Measurements from ENCODE around the gene NAV1. TPM values are rescaled to one million over a fixed set of nuclear protein-coding genes. Genes with fewer than 3 reads are reported as not detected.

The NAV1 gene
- polyA plus RNA-seq, 2 of the 4 experiments (the other 2 are of a cell fraction): 3.7 to 8.4 TPM

DNA sequence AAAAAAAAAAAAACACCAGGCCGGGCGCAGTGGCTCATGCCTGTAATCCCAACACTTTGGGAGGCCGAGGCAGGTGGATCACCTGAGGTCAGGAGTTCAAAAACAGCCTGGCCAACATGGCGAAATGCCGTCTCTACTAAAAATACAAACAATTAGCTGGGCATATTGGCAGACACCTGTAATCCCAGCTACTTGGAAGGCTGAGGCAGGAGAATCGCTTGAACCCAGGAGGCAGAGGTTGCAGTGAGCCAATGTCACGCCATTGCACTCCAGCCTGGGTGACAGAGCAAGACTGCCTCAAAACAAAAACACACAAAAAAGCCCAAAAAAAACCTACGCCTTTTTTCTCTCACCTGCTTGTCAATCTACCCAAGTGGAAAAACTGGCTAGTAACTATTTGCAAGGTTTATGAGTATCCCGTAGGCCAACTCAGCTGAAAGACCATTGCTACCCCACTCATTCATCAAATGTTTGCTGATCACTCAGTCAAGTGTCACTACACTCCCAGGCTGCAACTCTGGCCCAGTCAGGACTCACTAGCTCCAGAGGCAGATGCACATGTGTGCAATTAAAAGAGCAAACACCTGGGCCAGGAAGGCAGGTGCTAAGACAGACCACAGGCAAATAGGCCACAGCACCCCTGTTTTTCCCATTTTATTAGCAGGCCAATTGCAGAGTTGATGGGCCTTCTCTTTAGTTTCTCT, 34.0 kb upstream of the NAV1 start:
- ATAC-seq (no peak), DNase-seq (ENCODE audit: low read depth in 1 of 2, low spot score in 1 of 2) (no peak), FAIRE-seq (no peak)
- peak overlapping the region; percentile 87 to 96 for H3K27ac ChIP-seq
- WGBS (ENCODE audit: missing lambda C conversion rate): 76% methylated on average over 9 of the region's 9 CpGs
- no peaks in the 10 kb centered on the region for H3K9me3 ChIP-seq
- H3K4me3 ChIP-seq: peak overlapping the region; percentile 66
- H3K4me2 ChIP-seq: peak overlapping the region; percentile 85
- TF ChIP-seq ZNF302 (CRISPR knock-in tag; IDR thresholded peaks at IDR 0.05) (peak; percentile 77; the same call in 1 of the 2 replicates), ZSCAN20 (CRISPR knock-in tag; IDR thresholded peaks at IDR 0.05) (0 out of 2 replicates have a peak, but pooled peaks have one; percentile 37), CBX2 (IDR thresholded peaks at IDR 0.05; ENCODE audit: borderline replicate concordance, low read depth) (no peak), ZFP36 (IDR thresholded peaks at IDR 0.05; ENCODE audit: borderline replicate concordance, partially characterized antibody) (no peak), HOXB13 (CRISPR knock-in tag; IDR thresholded peaks at IDR 0.05; ENCODE audit: low read depth) (peak; percentile 81), HEYL (CRISPR knock-in tag; IDR thresholded peaks at IDR 0.05) (peak; percentile 81), EHF (CRISPR knock-in tag; IDR thresholded peaks at IDR 0.05) (peak; percentile 48; the same call in 1 of the 2 replicates), RARB (CRISPR knock-in tag; IDR thresholded peaks at IDR 0.05) (0 out of 2 replicates have a peak, but pooled peaks have one; percentile 38)
- TF ChIP-seq, protein P1, sequence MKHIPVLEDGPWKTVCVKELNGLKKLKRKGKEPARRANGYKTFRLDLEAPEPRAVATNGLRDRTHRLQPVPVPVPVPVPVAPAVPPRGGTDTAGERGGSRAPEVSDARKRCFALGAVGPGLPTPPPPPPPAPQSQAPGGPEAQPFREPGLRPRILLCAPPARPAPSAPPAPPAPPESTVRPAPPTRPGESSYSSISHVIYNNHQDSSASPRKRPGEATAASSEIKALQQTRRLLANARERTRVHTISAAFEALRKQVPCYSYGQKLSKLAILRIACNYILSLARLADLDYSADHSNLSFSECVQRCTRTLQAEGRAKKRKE (CRISPR knock-in tag; IDR thresholded peaks at IDR 0.05; ENCODE audit: low read depth): 0 out of 2 replicates have a peak, but pooled peaks have one; percentile 40
- POLR2A ChIA-PET: interaction anchor here (2.4 kb wide), 1 partner anchor 16 kb away, joined by 16 read pairs; no protein-coding TSS in a partner anchor
- CTCF ChIA-PET: interaction anchor here (0.6 to 49.4 kb wide), 5 partner anchors 9 to 404 kb away, joined by 3 to 1452 read pairs (median 376); partner anchors contain the start of gene CSRP1
- peaks cover 68% of the 10 kb centered on the region for H3K4me1 ChIP-seq

DNA sequence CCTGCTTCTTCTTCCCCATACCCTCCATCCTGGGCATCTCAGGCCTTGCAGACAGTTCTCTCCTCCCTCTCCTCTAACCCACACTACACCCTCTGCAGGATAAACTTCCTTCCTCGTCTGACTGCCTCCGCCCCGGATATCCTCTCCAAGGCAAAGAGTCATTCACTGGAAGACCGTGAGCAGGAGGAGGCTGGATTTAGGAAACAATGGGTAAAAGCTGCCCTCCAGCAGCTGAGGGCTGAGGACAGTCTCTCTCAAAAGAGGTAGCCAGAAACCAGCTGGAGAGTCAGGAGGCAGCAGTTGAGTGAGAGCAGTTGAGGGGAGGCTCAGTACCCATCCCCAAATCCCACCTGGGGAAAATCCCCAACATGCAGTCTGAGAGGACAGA, 33.4 kb upstream of the NAV1 start:
- Histone ChIP-seq H3K4me2 (peak overlapping the region; percentile 85), H3K4me3 (peak overlapping the region; percentile 66), H3K27ac (peak overlapping the region; percentile 87 to 96), H3K4me1 (peaks cover 62% of the 10 kb centered on the region), H3K9me3 (no peaks in the 10 kb centered on the region)
- ChIA-PET CTCF (interaction anchor here (1.5 to 49.4 kb wide), 4 partner anchors 9 to 70 kb away, joined by 5 to 1452 read pairs (median 914); partner anchors contain the start of gene CSRP1), POLR2A (no interaction called here)
- no peak for FAIRE-seq
- peak in 1 of 2 experiments; percentile 60 for DNase-seq (ENCODE audit: low read depth in 1 of 2, low spot score in 1 of 2)
- peak; percentile 9 to 33; a peak in 3 of 6 replicates for ATAC-seq
- TF ChIP-seq RFX5 (IDR thresholded peaks at IDR 0.05) (no peak), HDAC2 (IDR thresholded peaks at IDR 0.05) (no peak), MYC (IDR thresholded peaks at IDR 0.05; ENCODE audit: borderline replicate concordance, low read length) (no peak), RARB (CRISPR knock-in tag; IDR thresholded peaks at IDR 0.05) (no peak), CHD2 (IDR thresholded peaks at IDR 0.05; ENCODE audit: low read length, partially characterized antibody) (no peak), HOXB5 (CRISPR knock-in tag; IDR thresholded peaks at IDR 0.05) (no peak)
- WGBS (ENCODE audit: missing lambda C conversion rate): 2% methylated on average over 4 of the region's 4 CpGs

DNA sequence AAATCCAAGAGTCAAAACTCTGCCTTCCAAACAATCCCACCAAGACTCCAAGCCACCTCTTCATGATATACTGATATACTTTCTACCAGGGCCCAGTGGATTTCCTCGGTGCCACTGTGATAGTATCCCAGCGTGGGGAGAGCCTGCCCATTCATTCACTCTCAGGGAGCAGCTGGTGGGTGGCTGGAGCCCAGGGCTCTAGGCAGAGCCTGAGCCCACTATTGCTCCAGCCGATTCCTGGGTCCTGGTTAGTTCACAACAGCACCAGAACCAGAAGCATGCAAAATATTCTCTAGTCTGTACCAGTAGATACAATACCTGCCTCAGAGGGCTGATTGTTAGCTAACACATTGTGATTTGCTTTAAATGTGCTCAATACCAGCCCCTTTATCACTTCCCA, 32.8 kb upstream of the NAV1 start:
- Histone ChIP-seq H3K27ac (peak overlapping the region; percentile 87 to 96), H3K4me2 (peak overlapping the region; percentile 85), H3K4me1 (peaks cover 62% of the 10 kb centered on the region), H3K9me3 (no peaks in the 10 kb centered on the region), H3K4me3 (peak overlapping the region; percentile 66)
- DNase-seq (ENCODE audit: low read depth in 1 of 2, low spot score in 1 of 2): no peak
- 21% methylated on average over 3 of the region's 3 CpGs for WGBS (ENCODE audit: missing lambda C conversion rate)
- CTCF ChIA-PET: interaction anchor here (1.3 to 49.4 kb wide), 5 partner anchors 8 to 145 kb away, joined by 3 to 1452 read pairs (median 376); partner anchors contain the start of gene CSRP1
- peak in 1 of 2 experiments; percentile 5; a peak in 3 of 6 replicates for ATAC-seq
- no peak for FAIRE-seq
- POLR2A ChIA-PET: interaction anchor here (1.5 to 3.9 kb wide), 3 partner anchors 20 to 37 kb away, joined by 4 to 19 read pairs (median 8); partner anchors contain the start of gene PHLDA3
- TF ChIP-seq RFX5 (IDR thresholded peaks at IDR 0.05) (no peak), MAFK (IDR thresholded peaks at IDR 0.05; ENCODE audit: partially characterized antibody) (no peak), RARB (CRISPR knock-in tag; IDR thresholded peaks at IDR 0.05) (0 out of 2 replicates have a peak, but pooled peaks have one; percentile 9), FOSB (CRISPR knock-in tag; IDR thresholded peaks at IDR 0.05) (0 out of 2 replicates have a peak, but pooled peaks have one; percentile 19), RAD21 (conservative IDR thresholded peaks at IDR 0.05 in 1 of 2, IDR thresholded peaks at IDR 0.05 in 1 of 2) (no peak)
- TF ChIP-seq, protein P2, sequence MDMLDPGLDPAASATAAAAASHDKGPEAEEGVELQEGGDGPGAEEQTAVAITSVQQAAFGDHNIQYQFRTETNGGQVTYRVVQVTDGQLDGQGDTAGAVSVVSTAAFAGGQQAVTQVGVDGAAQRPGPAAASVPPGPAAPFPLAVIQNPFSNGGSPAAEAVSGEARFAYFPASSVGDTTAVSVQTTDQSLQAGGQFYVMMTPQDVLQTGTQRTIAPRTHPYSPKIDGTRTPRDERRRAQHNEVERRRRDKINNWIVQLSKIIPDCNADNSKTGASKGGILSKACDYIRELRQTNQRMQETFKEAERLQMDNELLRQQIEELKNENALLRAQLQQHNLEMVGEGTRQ (IDR thresholded peaks at IDR 0.05): no peak
- TF ChIP-seq, protein P3, sequence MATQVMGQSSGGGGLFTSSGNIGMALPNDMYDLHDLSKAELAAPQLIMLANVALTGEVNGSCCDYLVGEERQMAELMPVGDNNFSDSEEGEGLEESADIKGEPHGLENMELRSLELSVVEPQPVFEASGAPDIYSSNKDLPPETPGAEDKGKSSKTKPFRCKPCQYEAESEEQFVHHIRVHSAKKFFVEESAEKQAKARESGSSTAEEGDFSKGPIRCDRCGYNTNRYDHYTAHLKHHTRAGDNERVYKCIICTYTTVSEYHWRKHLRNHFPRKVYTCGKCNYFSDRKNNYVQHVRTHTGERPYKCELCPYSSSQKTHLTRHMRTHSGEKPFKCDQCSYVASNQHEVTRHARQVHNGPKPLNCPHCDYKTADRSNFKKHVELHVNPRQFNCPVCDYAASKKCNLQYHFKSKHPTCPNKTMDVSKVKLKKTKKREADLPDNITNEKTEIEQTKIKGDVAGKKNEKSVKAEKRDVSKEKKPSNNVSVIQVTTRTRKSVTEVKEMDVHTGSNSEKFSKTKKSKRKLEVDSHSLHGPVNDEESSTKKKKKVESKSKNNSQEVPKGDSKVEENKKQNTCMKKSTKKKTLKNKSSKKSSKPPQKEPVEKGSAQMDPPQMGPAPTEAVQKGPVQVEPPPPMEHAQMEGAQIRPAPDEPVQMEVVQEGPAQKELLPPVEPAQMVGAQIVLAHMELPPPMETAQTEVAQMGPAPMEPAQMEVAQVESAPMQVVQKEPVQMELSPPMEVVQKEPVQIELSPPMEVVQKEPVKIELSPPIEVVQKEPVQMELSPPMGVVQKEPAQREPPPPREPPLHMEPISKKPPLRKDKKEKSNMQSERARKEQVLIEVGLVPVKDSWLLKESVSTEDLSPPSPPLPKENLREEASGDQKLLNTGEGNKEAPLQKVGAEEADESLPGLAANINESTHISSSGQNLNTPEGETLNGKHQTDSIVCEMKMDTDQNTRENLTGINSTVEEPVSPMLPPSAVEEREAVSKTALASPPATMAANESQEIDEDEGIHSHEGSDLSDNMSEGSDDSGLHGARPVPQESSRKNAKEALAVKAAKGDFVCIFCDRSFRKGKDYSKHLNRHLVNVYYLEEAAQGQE (IDR thresholded peaks at IDR 0.05): no peak
- TF ChIP-seq, protein P4, sequence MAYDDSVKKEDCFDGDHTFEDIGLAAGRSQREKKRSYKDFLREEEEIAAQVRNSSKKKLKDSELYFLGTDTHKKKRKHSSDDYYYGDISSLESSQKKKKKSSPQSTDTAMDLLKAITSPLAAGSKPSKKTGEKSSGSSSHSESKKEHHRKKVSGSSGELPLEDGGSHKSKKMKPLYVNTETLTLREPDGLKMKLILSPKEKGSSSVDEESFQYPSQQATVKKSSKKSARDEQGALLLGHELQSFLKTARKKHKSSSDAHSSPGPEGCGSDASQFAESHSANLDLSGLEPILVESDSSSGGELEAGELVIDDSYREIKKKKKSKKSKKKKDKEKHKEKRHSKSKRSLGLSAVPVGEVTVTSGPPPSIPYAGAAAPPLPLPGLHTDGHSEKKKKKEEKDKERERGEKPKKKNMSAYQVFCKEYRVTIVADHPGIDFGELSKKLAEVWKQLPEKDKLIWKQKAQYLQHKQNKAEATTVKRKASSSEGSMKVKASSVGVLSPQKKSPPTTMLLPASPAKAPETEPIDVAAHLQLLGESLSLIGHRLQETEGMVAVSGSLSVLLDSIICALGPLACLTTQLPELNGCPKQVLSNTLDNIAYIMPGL (CRISPR knock-in tag; IDR thresholded peaks at IDR 0.05; ENCODE audit: borderline replicate concordance): no peak
- TF ChIP-seq, protein P5, sequence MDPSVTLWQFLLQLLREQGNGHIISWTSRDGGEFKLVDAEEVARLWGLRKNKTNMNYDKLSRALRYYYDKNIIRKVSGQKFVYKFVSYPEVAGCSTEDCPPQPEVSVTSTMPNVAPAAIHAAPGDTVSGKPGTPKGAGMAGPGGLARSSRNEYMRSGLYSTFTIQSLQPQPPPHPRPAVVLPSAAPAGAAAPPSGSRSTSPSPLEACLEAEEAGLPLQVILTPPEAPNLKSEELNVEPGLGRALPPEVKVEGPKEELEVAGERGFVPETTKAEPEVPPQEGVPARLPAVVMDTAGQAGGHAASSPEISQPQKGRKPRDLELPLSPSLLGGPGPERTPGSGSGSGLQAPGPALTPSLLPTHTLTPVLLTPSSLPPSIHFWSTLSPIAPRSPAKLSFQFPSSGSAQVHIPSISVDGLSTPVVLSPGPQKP (IDR thresholded peaks at IDR 0.05; ENCODE audit: low read depth, low read length): no peak
